Stimulated activated CD4-positive, alpha-beta T cell treated with anti-CD3 and anti-CD28 coated beads, TNF-alpha, amount 100 ng/mL, for 48 hours (primary cell): ENCODE data around the gene IFI27L2.
"Not testable (repeated sequence)": the region's sequence is repeated elsewhere in the genome, so short reads cannot be mapped to it uniquely, and the experiment has no call there.

ENCODE experiments used
- DNase-seq, 3 donors: peaks; one replicate each; pipeline ENCODE4 v3.0.0-alpha.2; 2020; ENCODE audit warnings: low read depth in 3 of 3

IFI27L2 gene, protein sequence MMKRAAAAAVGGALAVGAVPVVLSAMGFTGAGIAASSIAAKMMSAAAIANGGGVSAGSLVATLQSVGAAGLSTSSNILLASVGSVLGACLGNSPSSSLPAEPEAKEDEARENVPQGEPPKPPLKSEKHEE

DNA sequence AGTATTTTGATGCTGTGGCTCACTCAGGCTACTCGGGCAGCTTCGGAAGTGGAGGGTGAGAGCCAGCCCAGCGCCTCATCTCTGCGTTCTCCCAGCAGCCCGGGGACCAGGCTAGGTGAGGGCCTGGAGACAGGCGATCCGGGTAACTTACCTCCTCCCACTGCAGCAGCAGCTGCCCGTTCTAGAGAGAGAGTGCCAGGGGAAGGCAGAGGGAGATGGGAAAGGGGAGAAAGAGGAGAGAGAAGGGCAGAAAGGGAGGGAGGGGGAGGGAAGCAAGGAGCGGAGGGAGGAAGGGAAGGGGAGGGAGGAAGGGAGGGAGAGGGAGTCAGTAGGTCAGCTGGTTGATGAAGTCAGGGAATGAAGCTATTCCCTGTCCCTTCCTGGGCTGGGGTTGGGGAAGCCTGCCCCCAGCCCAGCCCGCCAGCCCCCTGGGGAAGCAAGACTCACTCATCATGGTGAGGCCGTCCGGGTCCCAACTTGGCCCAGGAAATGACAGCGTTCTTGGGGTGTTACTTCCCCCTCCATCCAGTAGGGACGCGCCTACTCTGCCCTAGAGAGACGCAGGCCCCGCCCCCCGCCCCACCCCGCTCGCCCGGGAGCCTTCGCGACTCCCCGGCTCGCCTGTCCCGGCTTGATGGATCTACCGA lies at the start of gene IFI27L2:
Gene IFI27L2, minus strand, starts transcription at position 494 of the 647 bp plus-strand sequence. Its CDS starts 40 bp downstream, at position 454.
- DNase-seq: peak; percentile 32 to 56 (median 54)

GRCh38 chr14:94177806-94178205 lies 48.4 kb upstream of the IFI27L2 start:
- no peak for DNase-seq

DNA sequence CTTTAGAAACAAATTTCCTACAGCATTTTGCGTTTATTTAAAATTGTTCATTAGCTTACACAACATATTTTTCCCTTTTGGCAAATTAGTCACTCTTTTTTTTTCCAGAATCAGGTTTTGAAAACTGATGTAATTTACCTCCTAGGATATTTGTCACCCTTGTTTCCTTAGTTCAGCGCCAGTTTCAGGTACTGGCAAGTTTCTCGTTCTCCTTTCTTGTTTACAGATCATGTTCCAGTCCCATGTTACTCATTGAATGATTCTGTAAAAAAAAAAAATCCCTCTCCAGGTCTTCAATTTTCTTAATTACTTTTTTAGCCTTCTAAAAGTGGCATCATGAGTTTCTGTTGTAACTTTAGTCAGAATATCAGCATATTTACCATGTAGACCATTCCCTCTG lies 47.4 kb upstream of the IFI27L2 start:
- no peak for DNase-seq

DNA sequence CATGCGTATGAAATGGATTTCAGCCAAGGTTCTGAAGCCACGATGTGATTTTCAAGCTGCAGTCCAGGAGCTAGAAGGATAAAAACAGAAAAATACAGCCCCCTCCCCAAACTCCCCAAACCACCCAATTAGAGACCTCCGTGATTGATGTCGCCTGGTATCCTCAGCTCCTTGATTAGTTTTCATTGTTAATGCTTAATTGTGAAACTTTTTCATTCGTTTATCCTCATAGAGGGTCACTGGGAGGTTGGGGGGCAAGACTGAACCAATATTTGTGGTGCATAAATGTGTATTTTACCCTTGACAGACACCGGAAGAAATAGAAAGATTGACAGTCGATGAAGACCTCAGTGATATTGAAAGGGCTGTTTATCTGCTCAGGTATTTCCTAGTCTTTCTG lies 46.3 kb upstream of the IFI27L2 start:
- DNase-seq: no peak

DNA sequence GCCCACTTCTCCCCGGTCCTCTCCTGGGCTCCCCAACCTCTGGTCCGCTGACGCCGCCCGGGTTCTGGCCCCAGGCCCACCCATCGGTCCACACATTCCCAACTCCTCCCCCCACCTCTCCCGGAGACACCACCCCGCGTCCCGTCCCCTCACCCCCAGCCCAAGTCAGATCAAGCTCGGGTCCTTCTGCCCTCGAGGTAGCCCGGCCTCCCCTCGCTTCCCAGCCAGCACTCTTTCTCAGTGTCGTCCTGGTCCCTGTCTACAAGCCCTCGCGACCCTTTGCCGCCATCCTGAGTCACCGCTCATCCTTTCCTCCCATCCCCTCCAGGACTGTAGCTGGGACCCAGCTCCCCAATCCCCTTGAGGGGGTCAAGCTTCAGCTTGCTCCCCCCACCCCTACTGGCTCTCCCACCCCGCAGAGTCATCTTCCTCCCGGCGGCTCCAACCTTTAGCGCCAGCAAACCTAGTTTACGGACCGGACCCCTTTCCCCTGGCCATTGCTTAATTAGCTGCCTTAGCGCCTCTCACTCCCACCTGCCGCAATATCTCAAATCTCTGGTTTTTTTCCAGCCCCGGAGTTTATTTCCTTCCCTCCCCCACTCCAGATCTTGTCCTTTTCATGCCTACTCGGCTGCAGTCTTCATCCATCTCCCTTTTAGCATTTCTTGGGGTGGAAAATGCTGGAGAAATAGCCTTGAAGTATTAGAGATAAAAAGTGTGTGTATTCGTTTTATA lies 45.8 kb upstream of the IFI27L2 start:
- no peak for DNase-seq

DNA sequence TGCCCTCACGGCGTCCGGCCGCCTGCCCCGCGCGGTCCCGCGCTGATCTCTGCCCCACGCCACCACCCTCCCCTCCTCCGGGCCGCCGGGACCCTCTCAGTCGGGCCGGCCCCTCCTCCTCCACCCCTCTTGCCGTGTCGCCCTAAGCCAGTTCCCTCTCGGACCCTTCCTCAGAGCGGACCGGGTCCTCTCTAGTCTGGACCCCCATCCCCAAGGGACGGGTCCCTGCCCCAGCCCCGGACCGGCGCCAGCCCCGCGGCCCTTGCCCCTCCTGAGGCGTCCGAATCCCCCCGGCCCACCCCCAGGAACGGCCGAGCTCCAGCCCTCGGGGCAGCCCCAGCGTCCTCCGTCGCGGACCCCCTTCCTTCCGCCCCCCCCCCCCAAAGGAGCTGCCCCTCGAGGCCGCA lies 45.2 kb upstream of the IFI27L2 start:
- no peak for DNase-seq

DNA sequence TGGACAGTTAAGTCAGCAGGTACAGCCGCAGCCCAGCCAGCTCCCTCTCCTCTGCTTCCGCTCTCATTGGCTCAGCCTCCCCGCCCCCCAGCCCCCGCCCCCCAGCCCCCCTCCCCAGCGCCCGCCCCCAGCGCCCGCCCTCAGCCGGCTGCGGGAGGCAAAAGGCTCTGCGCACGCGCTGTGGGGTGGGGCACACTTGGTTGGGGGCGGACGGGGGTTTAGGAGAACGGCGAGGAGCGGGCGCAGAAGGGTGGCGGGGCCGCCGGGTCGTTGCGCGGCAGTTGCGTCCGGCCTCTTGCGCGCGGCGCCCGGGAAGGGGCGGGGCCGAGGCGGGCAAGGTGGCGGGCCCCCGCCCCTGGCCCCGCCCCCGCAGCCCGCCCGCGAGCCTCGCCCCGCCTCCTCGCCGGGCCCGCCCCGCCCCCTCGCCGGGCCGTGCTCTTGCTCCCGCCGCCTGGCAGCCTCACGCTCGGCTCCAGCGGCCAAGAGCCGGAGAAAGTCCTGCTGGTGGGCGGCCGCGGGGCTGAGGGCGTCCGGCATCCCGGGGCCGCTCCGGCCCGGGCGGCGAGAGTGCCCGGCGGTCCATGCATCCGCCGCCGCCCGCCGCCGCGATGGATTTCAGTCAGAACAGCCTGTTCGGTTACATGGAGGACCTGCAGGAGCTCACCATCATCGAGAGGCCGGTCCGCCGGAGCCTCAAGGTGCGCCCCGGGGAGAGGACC lies 44.6 kb upstream of the IFI27L2 start, which contains the start of gene PPP4R4:
Gene PPP4R4, plus strand, starts transcription at position 438 of the 719 bp plus-strand sequence. Its CDS starts 144 bp downstream, at position 582.
- DNase-seq: peak; percentile 70 to 83 (median 76)

DNA sequence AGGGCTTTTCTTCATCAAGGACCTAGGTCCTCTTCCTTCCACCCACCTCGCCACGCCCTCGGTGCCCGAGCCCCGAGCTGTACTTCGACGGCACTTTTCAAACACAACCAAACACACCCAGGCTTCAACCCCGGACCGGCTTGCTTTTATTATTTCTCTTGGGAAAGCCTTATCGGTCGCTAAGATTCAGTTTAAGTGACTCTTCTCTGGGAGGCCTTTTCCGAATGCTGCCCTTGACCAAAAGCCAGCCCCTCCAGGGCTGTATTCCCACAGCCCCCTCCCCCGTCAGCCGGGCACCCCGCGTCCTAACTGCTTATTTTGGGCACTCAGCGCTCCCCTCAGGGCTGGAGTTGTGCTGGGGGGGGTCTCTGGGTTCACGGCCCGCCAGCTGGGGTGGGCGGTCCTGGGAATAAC lies 44.1 kb upstream of the IFI27L2 start:
- DNase-seq: no peak

- no peak for DNase-seq
These were observed 43.1 kb upstream of the IFI27L2 start for GRCh38 chr14:94172545-94172944.

DNA sequence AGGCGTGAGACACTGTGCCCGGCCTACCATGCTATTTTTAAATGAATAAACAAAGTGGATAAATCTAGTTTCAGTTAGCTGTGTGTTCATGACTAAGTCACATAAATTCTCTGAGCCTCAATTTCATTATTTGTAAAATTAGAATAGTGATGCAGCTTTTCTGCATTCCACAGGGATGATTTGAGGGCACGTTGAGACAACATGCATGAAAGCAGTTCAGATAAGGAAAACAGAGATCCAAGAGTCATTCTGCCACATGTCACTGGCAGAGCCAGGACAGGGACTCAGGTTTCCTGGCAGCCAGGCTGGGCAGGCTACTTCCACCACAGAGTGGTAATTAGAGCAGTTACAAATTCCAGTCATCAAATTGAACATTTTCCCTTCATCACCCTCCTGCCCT lies 41.8 kb upstream of the IFI27L2 start:
- DNase-seq: no peak

GRCh38 chr14:94170136-94170535 lies 40.7 kb upstream of the IFI27L2 start:
- no peak for DNase-seq

GRCh38 chr14:94165744-94166143 lies 36.3 kb upstream of the IFI27L2 start:
- DNase-seq: no peak

GRCh38 chr14:94164685-94165431 lies 35.5 kb upstream of the IFI27L2 start:
- DNase-seq: peak in 1 of 3 donors; percentile 46

DNA sequence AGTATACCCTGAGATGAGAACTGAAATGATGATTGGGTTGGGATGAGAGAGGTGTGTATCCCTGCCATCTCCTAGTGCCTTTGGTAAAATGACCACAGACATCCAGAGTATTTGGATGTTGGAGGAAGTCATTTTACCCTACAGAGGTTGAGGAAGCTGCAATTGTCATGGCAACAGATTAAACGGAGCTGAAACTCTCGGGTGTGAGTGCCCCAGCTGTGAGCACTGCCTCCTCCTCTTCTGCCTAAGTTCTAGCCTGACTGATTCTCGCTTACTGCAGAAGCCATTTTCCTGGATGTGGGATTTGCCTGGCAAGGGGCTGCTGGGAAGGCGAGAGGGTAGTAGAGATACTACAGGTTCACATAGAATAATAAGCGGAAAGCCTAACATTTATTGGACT lies 34.4 kb upstream of the IFI27L2 start:
- DNase-seq: no peak

DNA sequence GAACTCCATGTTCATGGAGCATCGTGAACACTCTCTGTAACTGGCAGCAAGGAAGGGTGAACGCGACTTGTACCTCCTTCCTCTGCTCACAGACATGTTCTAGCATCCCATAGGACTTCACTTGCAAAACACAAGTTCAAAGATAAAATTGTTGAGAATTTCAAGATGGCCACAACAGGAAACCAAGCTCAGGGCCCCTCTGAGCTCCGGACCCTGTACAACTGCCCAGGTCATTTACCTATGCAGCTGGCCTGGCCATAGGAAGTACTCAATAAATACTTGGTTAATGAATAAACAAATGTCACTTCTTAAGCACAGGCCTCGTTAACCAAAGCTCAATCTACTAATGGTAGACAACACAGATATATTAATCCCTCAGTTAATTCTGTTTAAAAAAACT lies 33.1 kb upstream of the IFI27L2 start:
- no peak for DNase-seq

GRCh38 chr14:94161981-94162380 lies 32.6 kb upstream of the IFI27L2 start:
- no peak for DNase-seq

DNA sequence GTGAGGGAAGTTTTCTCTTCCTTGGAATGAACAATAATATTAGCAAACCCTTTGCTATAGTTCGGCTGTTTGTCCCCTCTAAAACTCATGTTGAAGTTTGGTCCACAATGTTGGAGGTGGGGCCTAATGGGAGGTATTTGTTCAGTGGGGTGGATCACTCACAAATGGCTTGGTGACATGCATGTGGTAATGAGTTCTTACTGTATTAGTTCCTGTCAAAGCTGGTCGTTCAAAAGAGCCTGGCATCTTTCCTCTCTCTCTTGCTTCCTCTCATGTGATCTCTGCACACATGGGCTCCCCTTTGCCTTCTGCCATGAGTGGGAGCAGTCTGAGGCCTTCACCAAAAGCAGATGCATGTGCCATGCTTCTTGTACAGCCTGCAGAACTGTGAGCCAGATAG lies 31.7 kb upstream of the IFI27L2 start:
- DNase-seq: no peak

- DNase-seq: no peak
These were observed 29.0 kb upstream of the IFI27L2 start for GRCh38 chr14:94158239-94158883.

DNA sequence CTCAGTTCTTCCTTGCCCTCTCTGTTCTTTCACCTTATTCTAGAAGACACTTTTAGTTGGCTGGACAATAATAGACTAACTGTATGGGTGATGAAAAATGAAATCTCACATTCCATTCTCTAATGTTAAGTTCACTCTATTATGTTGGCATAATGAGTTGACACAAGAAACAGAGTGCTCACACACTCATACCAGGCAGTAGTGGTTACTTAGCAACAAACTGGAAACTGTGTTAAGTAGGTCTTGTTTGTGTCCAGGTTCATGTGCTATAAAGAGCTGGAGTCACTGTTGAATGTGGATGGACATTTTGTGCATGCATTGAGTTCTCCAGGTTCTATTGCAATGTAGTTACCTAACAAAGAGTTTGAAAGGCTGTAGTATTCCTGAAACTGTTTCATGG lies 27.8 kb upstream of the IFI27L2 start:
- no peak for DNase-seq

DNA sequence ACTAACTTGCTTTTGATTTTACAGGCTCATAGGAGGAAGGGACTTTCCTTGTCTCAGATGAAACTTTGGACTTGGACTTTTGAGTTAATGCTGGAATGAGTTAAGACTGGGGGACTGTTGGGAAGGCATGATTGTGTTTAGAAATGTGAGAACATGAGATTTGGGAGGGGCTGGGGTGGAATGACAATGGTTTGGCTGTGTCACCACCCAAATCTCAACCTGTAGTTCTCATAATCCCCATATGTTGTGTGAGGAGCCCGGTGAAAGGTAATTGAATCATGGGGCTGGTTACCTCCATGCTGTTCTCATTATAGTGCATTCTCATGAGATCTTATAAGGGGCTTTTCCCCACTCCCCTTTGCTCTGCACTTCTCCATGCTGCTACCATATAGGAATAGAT lies 26.7 kb upstream of the IFI27L2 start:
- not testable (repeated sequence) for DNase-seq

- DNase-seq: no peak
These were observed 24.4 kb upstream of the IFI27L2 start for GRCh38 chr14:94153750-94154342.
